DOHH2 (cell line): ENCODE measurements around the gene KDM7A.

Source experiments
- CTCF ChIP-seq: fragments of 200-600 bp; sonication (generic); IDR thresholded peaks from one replicate; pipeline ENCODE4 v1.5.1; 2014; ENCODE audit warnings: antibody characterized with exemption, mild to moderate bottlenecking, low read depth, low read length; ENCODE audit not compliant: poor library complexity, severe bottlenecking
- EZH2phosphoT487 ChIP-seq: fragments of 200-600 bp; sonication (generic); IDR thresholded peaks from 2 replicates; pipeline ENCODE4 v1.6.1; 2017; ENCODE audit warnings: borderline replicate concordance, mild to moderate bottlenecking, antibody characterized with exemption, low read length, moderate library complexity, mixed read lengths

- no peak for TF ChIP-seq CTCF
- no peak for TF ChIP-seq EZH2phosphoT487
Measured at GRCh38 chr7:140049339-140050024, 127.3 kb downstream of the KDM7A start.
